Ovary (tissue), 3 donors: ENCODE data around the gene MOGAT2.

Experiments
- POLR2A ChIP-seq: fragments of 450-650 bp; IDR thresholded peaks from one replicate; pipeline ENCODE4 v1.6.1; 2017; ENCODE audit warnings: antibody characterized with exemption, mild to moderate bottlenecking, moderate library complexity
- TF ChIP-seq, protein P1 (sequence below), 3 donors: fragments of 450-650 bp in 2 of 3; fragments of 200-600 bp in 1 of 3; IDR thresholded peaks; one replicate each; pipeline versions ENCODE4 v1.5.1 to v1.8.0; 2016 to 2022; ENCODE audit warnings: antibody characterized with exemption in 3 of 3, mild to moderate bottlenecking in 1 of 3
- donor health status: DM: no; HTN: no; CAD: no.

DNA sequence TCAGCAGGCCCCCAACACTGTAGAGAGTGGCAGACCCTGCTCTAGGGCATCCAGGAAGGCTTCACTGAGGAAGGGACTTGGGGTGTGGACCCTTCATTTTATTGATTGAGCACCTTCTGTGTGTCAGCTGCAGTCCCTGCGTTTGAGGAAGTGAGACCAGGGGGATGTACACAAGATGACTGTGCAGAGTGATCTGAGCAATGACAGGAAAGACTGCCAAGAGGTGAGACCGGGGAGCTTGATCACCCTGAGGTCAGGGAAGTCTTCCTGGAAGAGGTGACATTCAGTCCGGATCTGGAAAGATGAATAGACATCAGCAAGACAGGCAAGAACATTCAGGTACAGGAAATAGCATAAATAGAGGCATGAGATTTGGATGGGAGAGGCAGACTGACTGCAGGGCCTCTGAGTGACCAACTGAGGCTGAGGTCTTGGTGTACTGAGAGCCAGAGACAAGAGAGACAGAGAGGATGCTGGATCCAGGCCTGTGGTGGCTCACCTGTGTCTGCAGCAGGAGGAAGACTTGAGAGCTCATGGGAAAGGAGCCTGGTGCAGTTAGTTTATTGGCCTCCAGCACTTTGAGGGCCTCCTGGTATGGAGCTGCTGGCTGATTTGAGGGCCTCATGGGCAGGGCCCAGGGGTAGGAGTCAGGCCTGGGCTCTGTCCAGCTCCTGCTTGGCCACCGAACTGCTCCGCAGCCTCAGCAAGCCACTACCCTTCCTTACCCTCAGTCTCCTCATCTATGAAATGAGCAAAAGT lies 56.1 kb downstream of the MOGAT2 start:
- TF ChIP-seq, protein P1, sequence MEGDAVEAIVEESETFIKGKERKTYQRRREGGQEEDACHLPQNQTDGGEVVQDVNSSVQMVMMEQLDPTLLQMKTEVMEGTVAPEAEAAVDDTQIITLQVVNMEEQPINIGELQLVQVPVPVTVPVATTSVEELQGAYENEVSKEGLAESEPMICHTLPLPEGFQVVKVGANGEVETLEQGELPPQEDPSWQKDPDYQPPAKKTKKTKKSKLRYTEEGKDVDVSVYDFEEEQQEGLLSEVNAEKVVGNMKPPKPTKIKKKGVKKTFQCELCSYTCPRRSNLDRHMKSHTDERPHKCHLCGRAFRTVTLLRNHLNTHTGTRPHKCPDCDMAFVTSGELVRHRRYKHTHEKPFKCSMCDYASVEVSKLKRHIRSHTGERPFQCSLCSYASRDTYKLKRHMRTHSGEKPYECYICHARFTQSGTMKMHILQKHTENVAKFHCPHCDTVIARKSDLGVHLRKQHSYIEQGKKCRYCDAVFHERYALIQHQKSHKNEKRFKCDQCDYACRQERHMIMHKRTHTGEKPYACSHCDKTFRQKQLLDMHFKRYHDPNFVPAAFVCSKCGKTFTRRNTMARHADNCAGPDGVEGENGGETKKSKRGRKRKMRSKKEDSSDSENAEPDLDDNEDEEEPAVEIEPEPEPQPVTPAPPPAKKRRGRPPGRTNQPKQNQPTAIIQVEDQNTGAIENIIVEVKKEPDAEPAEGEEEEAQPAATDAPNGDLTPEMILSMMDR (IDR thresholded peaks at IDR 0.05): no peak
- no peak for TF ChIP-seq POLR2A
